ENCODE data around the gene KIRREL1. TPM values are rescaled to one million over a fixed set of nuclear protein-coding genes. Genes with fewer than 3 reads are reported as not detected.

Gene KIRREL1
- polyA plus RNA-seq, 1 donor from 2014 or later, result 12.9 TPM

DNA sequence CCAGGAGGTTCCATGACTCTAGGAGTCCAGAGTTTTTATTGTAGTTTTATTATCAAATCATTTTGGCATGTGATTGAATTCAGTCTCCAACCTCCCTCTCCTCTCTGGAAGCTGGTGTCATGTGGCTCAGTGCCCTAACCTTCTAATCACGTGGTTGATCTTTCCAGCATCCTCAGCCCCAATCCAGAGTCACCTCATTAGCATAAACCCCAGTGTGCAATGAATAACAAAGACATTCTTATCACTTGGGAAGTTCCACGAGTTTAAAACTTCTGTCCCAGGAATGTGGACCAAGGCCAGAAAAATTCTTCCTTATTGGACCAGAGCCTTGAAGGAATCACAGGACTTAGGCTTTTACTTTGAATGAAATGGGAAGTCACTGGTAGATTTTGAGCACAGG is 52.2 kb downstream of the KIRREL1 start:
- H3K4me2 ChIP-seq (ENCODE audit: low read length), result no peak overlapping the region
- no peak for TF ChIP-seq TAF1 (IDR thresholded peaks at IDR 0.05; ENCODE audit: low read depth)
- H3K27ac ChIP-seq (ENCODE audit: low read length), result no peak overlapping the region
- H3K27me3 ChIP-seq (ENCODE audit: insufficient read depth, low read depth, low read length), result no peaks in the 10 kb centered on the region
- no peak overlapping the region for H2AFZ ChIP-seq (ENCODE audit: low read depth, low read length)
- H4K20me1 ChIP-seq (ENCODE audit: insufficient read depth), result no peaks in the 10 kb centered on the region
- H3K9me2 ChIP-seq (ENCODE audit: insufficient read depth, low read length), result no peaks in the 10 kb centered on the region
- H3K9ac ChIP-seq (ENCODE audit: low read length), result no peak overlapping the region
- H3K9me3 ChIP-seq (ENCODE audit: low read length), result no peaks in the 10 kb centered on the region
- no peaks in the 10 kb centered on the region for H3F3A ChIP-seq (ENCODE audit: insufficient read depth, low read length, poor library complexity, severe bottlenecking)
- no peak overlapping the region for H3K4me3 ChIP-seq (ENCODE audit: low read length)
- H3K36me3 ChIP-seq (ENCODE audit: insufficient read depth, low read length), result no peaks in the 10 kb centered on the region
- no peaks in the 10 kb centered on the region for H3K79me2 ChIP-seq (replicated peaks; ENCODE audit: insufficient read depth, low read length)

DNA sequence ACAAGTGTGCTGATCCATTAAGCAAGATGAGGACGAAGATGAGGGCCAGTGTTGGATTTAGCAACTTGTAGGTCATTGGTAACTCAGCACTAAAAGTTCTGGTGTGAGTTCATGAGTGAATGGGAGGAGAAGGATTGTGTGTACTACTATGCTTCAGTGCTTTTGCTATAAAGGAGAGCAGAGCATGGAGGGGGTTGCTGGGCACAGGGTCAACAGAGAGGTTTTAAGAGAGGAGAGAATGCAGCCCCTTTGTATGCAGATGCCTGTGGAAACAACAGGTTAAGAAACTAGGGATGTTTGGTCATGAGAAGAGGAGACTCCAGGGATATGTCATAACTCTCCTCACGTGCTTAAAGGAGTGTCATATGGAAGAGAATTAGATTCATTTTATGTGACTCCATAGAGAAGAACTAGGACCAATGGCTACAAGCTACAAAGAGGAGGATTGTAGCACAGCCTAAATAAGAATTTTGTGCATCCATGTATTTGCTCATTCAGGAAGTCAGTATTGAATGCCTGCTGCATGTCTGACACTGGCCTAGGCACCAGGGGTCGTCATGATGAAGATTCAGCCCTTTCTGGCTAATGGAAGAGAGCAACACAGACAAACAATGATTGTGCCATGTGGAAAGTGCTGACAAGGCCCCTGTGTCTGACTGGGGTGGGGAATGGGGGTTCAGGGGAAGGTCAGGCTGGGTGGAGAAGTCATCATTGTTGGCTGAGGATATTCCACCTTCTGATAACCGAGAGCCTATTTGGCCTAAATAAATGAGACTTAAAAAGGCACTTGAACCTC is 53.5 kb downstream of the KIRREL1 start:
- H3F3A ChIP-seq (ENCODE audit: insufficient read depth, low read length, poor library complexity, severe bottlenecking), result no peaks in the 10 kb centered on the region
- TF ChIP-seq POLR2AphosphoS5 (IDR thresholded peaks at IDR 0.05) (no peak), TAF1 (IDR thresholded peaks at IDR 0.05; ENCODE audit: low read depth) (no peak), SMC3 (conservative IDR thresholded peaks at IDR 0.05; ENCODE audit: poor library complexity) (no peak), EZH2 (IDR thresholded peaks at IDR 0.05; ENCODE audit: borderline replicate concordance, insufficient read depth, low read length, poor library complexity, severe bottlenecking) (no peak), RAD21 (conservative IDR thresholded peaks at IDR 0.05) (no peak), EP300 (conservative IDR thresholded peaks at IDR 0.05; ENCODE audit: poor library complexity, severe bottlenecking) (no peak), MXI1 (conservative IDR thresholded peaks at IDR 0.05; ENCODE audit: poor library complexity, severe bottlenecking) (no peak)
- TF ChIP-seq, protein P1, sequence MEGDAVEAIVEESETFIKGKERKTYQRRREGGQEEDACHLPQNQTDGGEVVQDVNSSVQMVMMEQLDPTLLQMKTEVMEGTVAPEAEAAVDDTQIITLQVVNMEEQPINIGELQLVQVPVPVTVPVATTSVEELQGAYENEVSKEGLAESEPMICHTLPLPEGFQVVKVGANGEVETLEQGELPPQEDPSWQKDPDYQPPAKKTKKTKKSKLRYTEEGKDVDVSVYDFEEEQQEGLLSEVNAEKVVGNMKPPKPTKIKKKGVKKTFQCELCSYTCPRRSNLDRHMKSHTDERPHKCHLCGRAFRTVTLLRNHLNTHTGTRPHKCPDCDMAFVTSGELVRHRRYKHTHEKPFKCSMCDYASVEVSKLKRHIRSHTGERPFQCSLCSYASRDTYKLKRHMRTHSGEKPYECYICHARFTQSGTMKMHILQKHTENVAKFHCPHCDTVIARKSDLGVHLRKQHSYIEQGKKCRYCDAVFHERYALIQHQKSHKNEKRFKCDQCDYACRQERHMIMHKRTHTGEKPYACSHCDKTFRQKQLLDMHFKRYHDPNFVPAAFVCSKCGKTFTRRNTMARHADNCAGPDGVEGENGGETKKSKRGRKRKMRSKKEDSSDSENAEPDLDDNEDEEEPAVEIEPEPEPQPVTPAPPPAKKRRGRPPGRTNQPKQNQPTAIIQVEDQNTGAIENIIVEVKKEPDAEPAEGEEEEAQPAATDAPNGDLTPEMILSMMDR (IDR thresholded peaks at IDR 0.05; ENCODE audit: poor library complexity, severe bottlenecking), result no peak
- TF ChIP-seq, protein P2, sequence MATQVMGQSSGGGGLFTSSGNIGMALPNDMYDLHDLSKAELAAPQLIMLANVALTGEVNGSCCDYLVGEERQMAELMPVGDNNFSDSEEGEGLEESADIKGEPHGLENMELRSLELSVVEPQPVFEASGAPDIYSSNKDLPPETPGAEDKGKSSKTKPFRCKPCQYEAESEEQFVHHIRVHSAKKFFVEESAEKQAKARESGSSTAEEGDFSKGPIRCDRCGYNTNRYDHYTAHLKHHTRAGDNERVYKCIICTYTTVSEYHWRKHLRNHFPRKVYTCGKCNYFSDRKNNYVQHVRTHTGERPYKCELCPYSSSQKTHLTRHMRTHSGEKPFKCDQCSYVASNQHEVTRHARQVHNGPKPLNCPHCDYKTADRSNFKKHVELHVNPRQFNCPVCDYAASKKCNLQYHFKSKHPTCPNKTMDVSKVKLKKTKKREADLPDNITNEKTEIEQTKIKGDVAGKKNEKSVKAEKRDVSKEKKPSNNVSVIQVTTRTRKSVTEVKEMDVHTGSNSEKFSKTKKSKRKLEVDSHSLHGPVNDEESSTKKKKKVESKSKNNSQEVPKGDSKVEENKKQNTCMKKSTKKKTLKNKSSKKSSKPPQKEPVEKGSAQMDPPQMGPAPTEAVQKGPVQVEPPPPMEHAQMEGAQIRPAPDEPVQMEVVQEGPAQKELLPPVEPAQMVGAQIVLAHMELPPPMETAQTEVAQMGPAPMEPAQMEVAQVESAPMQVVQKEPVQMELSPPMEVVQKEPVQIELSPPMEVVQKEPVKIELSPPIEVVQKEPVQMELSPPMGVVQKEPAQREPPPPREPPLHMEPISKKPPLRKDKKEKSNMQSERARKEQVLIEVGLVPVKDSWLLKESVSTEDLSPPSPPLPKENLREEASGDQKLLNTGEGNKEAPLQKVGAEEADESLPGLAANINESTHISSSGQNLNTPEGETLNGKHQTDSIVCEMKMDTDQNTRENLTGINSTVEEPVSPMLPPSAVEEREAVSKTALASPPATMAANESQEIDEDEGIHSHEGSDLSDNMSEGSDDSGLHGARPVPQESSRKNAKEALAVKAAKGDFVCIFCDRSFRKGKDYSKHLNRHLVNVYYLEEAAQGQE (IDR thresholded peaks at IDR 0.05; ENCODE audit: borderline replicate concordance), result no peak
- H3K9me3 ChIP-seq (ENCODE audit: low read length), result no peaks in the 10 kb centered on the region
- H3K79me2 ChIP-seq (replicated peaks; ENCODE audit: insufficient read depth, low read length), result no peaks in the 10 kb centered on the region
- no peaks in the 10 kb centered on the region for H3K9me2 ChIP-seq (ENCODE audit: insufficient read depth, low read length)
- H3K27ac ChIP-seq (ENCODE audit: low read length), result no peak overlapping the region
- no peak overlapping the region for H3K4me3 ChIP-seq (ENCODE audit: low read length)
- H3K9ac ChIP-seq (ENCODE audit: low read length), result no peak overlapping the region
- no peaks in the 10 kb centered on the region for H3K27me3 ChIP-seq (ENCODE audit: insufficient read depth, low read depth, low read length)
- H4K20me1 ChIP-seq (ENCODE audit: insufficient read depth), result no peaks in the 10 kb centered on the region
- H3K36me3 ChIP-seq (ENCODE audit: insufficient read depth, low read length), result no peaks in the 10 kb centered on the region
- no peak overlapping the region for H2AFZ ChIP-seq (ENCODE audit: low read depth, low read length)
- H3K4me2 ChIP-seq (ENCODE audit: low read length), result no peak overlapping the region

All from neural cell (in vitro differentiated cells).